HG03108 (cell line): Measurements from ENCODE around the gene ISLR2.
"Not testable (repeated sequence)": the region's sequence is repeated elsewhere in the genome, so short reads cannot be mapped to it uniquely, and the experiment has no call there.

Experiments
- ATAC-seq: cut with Tn5 transposase; IDR thresholded peaks from one replicate; pipeline ENCODE4 v1.9.1; 2021; ENCODE audit warnings: moderate library complexity; ENCODE audit not compliant: unreplicated experiment

Gene ISLR2

DNA sequence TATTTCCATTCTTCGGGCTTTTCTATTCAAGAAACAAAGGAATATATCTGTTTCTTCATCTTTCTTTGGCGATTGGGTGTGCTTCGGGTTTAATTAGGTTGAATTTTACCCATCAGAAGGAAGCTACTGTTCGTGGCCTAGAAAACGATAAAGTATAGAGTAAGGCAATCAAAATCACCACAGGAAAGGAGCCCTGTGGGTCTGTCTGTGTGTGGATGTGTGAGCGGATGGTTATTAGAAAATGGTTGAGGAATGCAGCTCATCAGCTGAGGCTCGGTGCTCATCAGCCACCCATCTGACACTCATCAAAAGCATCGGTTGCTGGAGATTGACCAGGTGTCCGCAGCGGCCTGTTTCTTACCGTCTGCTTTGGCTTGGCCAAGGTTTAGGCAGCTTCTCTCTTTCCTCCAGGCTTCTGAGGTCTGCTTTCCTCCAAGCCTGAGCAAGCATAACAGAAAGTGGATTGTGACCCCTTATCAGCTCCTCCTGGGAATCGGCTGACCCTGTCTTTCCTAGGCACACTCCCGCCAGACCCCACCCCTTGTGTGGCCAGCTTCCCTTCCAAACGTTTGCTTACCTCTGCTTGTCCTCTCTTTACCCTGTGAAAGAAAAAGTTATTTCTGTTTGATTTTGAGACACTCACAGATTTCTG is 25.5 kb downstream of the ISLR2 start:
- ATAC-seq: no peak

DNA sequence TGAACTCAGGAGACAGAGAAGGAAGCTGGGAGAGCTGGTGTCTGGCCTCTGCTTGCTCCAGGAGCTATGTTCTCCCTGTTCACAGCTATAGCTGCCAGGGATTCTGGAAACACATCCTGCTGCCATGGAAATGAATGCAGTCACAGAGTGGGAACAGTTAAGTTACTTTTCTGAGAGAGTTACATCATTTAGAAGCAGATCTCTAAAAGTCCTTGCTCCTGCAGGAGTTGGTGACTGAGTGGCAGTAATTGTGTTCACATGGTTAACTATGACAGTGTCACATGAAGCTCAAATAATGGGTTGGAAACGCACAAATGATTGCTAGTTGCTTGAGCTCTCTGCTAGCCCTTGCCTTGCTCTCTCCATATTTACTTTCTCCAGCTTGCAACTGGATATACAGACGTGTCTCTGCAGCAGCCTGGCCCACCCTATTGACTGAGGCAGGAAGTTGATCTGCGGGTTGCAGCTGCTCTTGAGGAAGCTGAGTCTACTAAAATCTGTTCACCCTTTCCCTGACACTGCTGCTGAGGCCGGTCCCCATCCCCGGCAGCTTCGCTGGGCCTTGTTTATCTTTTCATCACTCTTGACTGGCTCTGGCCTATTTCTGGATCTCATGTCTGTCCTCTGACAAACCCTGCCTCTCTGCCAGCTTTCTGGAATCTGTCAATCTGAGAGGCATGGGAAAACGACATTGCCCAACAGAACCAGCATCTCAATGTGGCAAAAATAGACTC is 26.5 kb downstream of the ISLR2 start:
- no peak for ATAC-seq

DNA sequence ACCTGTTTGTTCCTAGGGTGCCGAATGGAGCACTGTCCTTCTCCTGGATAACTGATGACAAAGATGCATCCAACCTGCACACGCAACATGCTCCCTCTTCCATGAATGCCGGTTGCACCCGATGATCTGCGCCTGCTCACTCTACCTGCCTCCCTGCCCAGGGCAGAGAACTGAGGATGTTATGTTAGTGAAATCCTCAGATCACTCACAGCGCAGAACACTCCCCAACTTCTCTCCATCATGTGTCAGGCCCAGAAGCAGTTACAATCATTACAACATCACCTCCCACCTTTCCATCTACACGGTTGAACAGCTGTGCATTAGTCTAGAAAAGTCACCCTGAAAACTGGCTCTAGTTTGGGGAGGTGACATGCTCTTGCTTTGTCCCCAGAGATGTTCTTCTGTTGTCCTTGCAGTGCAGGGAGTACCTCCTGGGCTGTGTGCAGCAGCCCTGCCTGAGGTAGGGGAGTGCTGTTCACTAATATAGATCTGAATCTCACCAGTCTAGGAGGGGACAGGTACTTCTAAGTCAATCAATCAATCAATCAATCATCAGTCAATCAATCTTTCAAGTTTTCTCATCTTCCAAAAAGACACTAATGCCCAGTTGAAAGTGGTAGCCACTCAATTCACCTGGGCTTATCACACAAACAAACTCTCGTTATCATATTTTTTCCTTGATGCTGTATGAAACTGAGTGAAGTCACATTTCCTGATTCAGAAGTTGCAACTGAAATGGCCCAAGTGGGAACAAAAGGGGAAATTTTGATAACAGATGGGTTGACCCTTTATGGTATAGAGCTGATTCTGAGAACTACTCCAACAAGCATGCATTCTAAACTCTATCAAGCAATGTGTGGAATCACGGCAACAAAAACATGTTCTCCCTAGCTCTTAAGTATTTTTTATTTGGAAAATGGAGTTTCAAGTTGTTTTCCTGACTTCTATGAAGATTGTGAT is 27.8 kb downstream of the ISLR2 start:
- ATAC-seq: no peak

- peak; percentile 69 for ATAC-seq
These were observed 28.7 kb downstream of the ISLR2 start for GRCh38 chr15:74158855-74159650.

DNA sequence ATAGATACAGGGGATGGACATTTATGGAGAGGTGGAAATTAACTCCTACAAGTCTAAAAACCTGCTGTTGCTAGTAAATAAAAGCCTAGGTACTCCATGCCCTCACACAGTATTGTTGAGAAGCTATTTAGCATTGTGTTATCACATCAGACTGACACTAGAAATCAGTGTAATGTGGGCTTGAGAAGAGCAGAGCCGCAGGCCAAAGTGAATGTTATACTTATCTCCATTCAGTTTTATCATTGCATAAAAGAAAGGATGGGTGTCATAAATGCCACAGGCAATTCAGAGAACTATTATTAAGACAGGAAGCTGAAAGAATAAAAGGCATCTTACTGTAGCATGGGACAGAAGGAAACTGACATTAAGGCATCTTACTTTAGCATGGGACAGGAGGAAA is 29.4 kb downstream of the ISLR2 start:
- ATAC-seq: no peak

DNA sequence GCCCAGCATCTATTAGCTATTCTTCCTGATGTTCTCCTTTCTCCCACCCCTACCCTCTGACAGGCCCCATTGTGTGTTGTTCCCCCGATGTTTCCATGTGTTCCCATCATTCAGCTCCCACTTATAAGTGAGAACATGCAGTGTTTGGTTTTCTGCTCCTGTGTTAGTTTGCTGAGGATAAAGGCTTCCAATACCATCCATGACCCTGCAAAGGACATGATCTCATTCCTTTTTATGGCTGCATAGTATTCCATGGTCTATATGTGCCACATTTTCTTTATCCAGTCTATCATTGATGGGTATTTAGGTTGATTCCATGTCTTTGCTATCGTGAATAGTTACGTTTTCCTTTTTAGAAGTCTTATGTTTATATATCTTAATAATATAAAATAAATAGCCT is 30.0 kb downstream of the ISLR2 start:
- not testable (repeated sequence) for ATAC-seq

DNA sequence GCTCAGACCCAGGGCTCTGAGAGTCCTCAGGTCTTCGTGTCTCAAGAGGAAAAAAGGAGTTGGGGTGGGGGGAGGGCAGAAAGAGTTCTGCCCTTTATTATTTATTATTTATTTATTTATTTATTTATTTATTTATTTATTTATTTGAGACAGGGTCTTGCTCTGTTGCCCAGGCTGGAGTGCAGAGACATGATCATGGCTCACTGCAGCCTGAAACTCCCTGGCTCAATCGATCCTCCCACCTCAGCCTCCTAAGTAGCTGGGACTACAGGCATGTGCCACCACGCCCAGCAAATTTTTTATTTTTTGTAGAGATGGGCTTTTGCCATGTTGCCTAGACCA is 31.8 kb downstream of the ISLR2 start:
- ATAC-seq: not testable (repeated sequence)

DNA sequence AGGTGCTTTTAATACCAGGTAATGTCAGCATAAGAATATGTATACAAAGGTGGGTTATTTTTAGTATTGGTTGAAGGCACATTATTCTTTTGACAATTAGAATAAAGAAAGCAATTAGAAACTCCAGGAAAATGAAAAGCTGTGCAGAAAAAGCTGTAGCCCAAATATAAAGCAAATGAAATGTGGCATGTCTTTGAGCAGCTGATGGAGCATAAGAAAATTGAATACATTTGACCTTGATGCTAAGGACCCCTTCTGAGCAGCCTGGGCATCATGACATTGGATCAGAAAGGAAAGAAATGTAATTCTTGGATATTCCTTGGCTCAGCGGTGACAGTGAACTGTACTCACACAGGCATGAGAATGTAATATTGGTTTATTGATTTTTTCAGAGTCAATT is 35.1 kb downstream of the ISLR2 start:
- ATAC-seq: no peak

GRCh38 chr15:74167891-74168331 is 37.5 kb downstream of the ISLR2 start:
- ATAC-seq: no peak

DNA sequence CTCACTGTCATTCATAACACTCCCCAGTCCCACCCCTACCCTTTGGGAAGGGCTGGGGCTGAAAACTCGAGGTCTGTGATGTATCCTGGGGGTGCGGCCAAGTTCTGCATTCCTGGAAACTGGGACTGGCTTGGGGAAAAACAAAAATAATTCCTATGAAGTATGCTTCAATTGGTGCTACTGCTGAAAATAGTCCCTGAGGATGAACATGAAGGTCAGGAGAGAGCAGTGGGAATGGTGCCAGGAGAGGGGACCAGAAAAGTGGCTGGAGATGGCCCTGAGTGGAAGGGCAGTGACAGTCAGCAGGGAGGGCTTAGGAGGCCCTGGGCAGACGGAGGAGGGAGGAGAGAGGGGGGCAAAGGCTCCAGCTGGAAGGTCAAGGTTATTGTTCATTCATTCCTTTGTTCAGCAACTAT is 38.3 kb downstream of the ISLR2 start:
- ATAC-seq: no peak

GRCh38 chr15:74170071-74170844 is 39.9 kb downstream of the ISLR2 start:
- ATAC-seq: no peak

- no peak for ATAC-seq
These were observed 40.6 kb downstream of the ISLR2 start for GRCh38 chr15:74170875-74171578.

- ATAC-seq: no peak
These were observed 41.7 kb downstream of the ISLR2 start for GRCh38 chr15:74171965-74172541.

DNA sequence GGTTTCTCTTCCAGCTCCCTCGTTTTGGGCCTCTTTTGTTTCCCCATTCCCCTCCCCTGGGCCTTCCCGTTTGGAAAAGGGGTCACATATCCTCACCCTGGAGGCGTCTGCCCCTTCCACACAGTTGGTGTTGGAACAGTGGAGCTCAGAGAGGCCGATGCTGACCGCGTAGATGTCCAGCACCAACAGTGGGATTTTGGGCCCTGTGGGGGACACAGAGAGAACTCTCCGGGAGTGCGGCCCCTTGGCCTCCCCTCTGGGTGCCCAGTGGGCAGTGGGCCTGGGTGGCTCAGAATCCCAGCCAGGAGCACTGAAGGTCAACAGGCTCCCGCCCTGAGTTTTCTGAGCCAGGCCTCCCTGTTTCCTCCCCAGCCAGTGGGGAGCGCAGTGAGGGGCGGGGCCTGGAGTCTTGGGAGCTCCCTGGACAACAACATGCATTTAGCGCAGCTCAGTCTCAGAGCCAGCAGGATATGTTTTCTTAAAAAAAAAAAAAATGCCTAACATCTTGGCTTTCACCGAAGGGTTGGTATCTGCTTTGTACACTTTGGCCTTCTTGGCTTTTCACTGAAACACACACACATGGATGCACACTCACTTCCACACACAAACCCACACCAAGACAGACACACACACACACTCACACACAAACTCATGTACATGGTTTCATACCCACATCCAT is 42.5 kb downstream of the ISLR2 start:
- no peak for ATAC-seq

GRCh38 chr15:74173380-74174218 is 43.2 kb downstream of the ISLR2 start, which contains the start of gene ISLR:
ISLR (plus strand) TSS chr15:74173710; CDS start chr15:74174859, 1,149 bp downstream.
- ATAC-seq: no peak

- ATAC-seq: no peak
These were observed 44.0 kb downstream of the ISLR2 start for GRCh38 chr15:74174219-74174957.

- ATAC-seq: no peak
These were observed 44.5 kb downstream of the ISLR2 start for GRCh38 chr15:74174958-74175253.
